OCI-LY1 (cell line): ENCODE measurements around the gene SCRN2.

Experiments used
- H2AFZ ChIP-seq: fragments of 200-600 bp; sonication (generic), shearing (Covaris generic); 2 replicates; pipeline ENCODE4 v1.6.0; 2014; ENCODE audit warnings: antibody characterized with exemption, mild to moderate bottlenecking, low read length
- H3F3A ChIP-seq: fragments of 200-600 bp; sonication (generic), shearing (Covaris generic); 2 replicates; pipeline ENCODE4 v1.6.0; 2014; ENCODE audit warnings: mild to moderate bottlenecking, antibody characterized with exemption, low read length, moderate library complexity; ENCODE audit not compliant: insufficient read depth
- H3K27ac ChIP-seq: fragments of 200-600 bp; sonication (generic); 2 replicates; pipeline ENCODE4 v1.5.1; 2014; ENCODE audit warnings: low read length, mixed run types, mild to moderate bottlenecking, low read depth; ENCODE audit not compliant: poor library complexity, severe bottlenecking
- H3K27me3 ChIP-seq: fragments of 200-600 bp; sonication (generic); 2 replicates; pipeline ENCODE4 v1.6.0; 2014; ENCODE audit warnings: antibody characterized with exemption, mild to moderate bottlenecking, low read length, moderate library complexity; ENCODE audit not compliant: insufficient read depth
- H3K36me3 ChIP-seq: fragments of 200-600 bp; sonication (generic); 2 replicates; pipeline ENCODE4 v1.6.1; 2014; ENCODE audit warnings: mild to moderate bottlenecking, antibody characterized with exemption, low read length, moderate library complexity, mixed read lengths; ENCODE audit not compliant: insufficient read depth
- H3K4me1 ChIP-seq: fragments of 200-600 bp; sonication (generic); 2 replicates; pipeline ENCODE4 v1.5.1; 2014; ENCODE audit warnings: mild to moderate bottlenecking, low read length, moderate library complexity; ENCODE audit not compliant: insufficient read depth, severe bottlenecking
- H3K4me2 ChIP-seq: fragments of 200-600 bp; sonication (generic), shearing (Covaris generic); 2 replicates; pipeline ENCODE4 v1.6.1; 2014; ENCODE audit warnings: low read length
- H3K4me3 ChIP-seq: fragments of 200-600 bp; sonication (generic); 2 replicates; pipeline ENCODE4 v1.5.1; 2014; ENCODE audit warnings: low read length, low read depth, mild to moderate bottlenecking, mixed read lengths; ENCODE audit not compliant: poor library complexity, severe bottlenecking
- H3K79me2 ChIP-seq: fragments of 200-600 bp; shearing (Covaris generic); 2 replicates; pipeline ENCODE4 v1.6.1; 2016; ENCODE audit warnings: mixed run types, low read length, mixed read lengths; ENCODE audit not compliant: insufficient read depth
- H3K9ac ChIP-seq: fragments of 200-600 bp; sonication (generic), shearing (Covaris generic); 2 replicates; pipeline ENCODE4 v1.6.1; 2014; ENCODE audit warnings: mild to moderate bottlenecking, low read length, mixed read lengths
- H3K9me2 ChIP-seq: fragments of 200-600 bp; sonication (generic), shearing (Covaris generic); 2 replicates; pipeline ENCODE4 v1.6.1; 2014; ENCODE audit warnings: low read depth, mild to moderate bottlenecking, low read length, mixed read lengths
- H3K9me3 ChIP-seq: fragments of 200-600 bp; shearing (Covaris generic); 2 replicates; pipeline ENCODE4 v1.6.1; 2014; ENCODE audit warnings: low read length, mixed read lengths
- H4K20me1 ChIP-seq: fragments of 200-600 bp; sonication (generic), shearing (Covaris generic); 2 replicates; pipeline ENCODE4 v1.6.0; 2016; ENCODE audit warnings: mild to moderate bottlenecking, low read length; ENCODE audit not compliant: insufficient read depth
- EZH2 ChIP-seq: fragments of 200-600 bp; sonication (generic), shearing (Covaris generic); IDR thresholded peaks from 2 replicates; pipeline ENCODE4 v1.8.0; 2017; ENCODE audit warnings: borderline replicate concordance, mixed run types, mild to moderate bottlenecking, antibody characterized with exemption, low read length, moderate library complexity, mixed read lengths
- TF ChIP-seq, protein P1 (sequence below): fragments of 200-600 bp; sonication (generic), shearing (Covaris generic); IDR thresholded peaks from 2 replicates; pipeline ENCODE4 v1.5.1; 2017; ENCODE audit warnings: mild to moderate bottlenecking, antibody characterized with exemption, low read length, moderate library complexity, mixed read lengths

Gene SCRN2

GRCh38 chr17:47875011-47875985, 34.2 kb upstream of the SCRN2 start:
- H3K4me1 ChIP-seq: no peaks in the 10 kb centered on the region
- H3K9ac ChIP-seq: no peak overlapping the region
- no peak for TF ChIP-seq EZH2
- TF ChIP-seq, protein P1, sequence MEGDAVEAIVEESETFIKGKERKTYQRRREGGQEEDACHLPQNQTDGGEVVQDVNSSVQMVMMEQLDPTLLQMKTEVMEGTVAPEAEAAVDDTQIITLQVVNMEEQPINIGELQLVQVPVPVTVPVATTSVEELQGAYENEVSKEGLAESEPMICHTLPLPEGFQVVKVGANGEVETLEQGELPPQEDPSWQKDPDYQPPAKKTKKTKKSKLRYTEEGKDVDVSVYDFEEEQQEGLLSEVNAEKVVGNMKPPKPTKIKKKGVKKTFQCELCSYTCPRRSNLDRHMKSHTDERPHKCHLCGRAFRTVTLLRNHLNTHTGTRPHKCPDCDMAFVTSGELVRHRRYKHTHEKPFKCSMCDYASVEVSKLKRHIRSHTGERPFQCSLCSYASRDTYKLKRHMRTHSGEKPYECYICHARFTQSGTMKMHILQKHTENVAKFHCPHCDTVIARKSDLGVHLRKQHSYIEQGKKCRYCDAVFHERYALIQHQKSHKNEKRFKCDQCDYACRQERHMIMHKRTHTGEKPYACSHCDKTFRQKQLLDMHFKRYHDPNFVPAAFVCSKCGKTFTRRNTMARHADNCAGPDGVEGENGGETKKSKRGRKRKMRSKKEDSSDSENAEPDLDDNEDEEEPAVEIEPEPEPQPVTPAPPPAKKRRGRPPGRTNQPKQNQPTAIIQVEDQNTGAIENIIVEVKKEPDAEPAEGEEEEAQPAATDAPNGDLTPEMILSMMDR: no peak
- no peaks in the 10 kb centered on the region for H3K79me2 ChIP-seq
- no peak overlapping the region for H3K4me3 ChIP-seq
- no peaks in the 10 kb centered on the region for H4K20me1 ChIP-seq
- H3K27ac ChIP-seq: no peak overlapping the region
- H3K27me3 ChIP-seq: no peaks in the 10 kb centered on the region; the same call in 1 of the 2 replicates
- no peak overlapping the region for H3K4me2 ChIP-seq
- H2AFZ ChIP-seq: no peak overlapping the region
- no peaks in the 10 kb centered on the region for H3K9me2 ChIP-seq
- no peaks in the 10 kb centered on the region for H3F3A ChIP-seq
- H3K9me3 ChIP-seq: no peaks in the 10 kb centered on the region
- no peaks in the 10 kb centered on the region for H3K36me3 ChIP-seq

- no peak overlapping the region for H3K4me3 ChIP-seq
- TF ChIP-seq, protein P1: no peak
- no peak for TF ChIP-seq EZH2
- H3K27ac ChIP-seq: no peak overlapping the region
- H3K9ac ChIP-seq: no peak overlapping the region
- no peaks in the 10 kb centered on the region for H3F3A ChIP-seq
- H3K4me2 ChIP-seq: no peak overlapping the region
- no peaks in the 10 kb centered on the region for H3K9me3 ChIP-seq
- no peak overlapping the region for H2AFZ ChIP-seq
- H3K27me3 ChIP-seq: peaks cover 9% of the 10 kb centered on the region
- no peaks in the 10 kb centered on the region for H3K36me3 ChIP-seq
- no peaks in the 10 kb centered on the region for H3K79me2 ChIP-seq
- no peaks in the 10 kb centered on the region for H3K4me1 ChIP-seq
- H3K9me2 ChIP-seq: no peaks in the 10 kb centered on the region
- H4K20me1 ChIP-seq: no peaks in the 10 kb centered on the region
These were observed 32.4 kb upstream of the SCRN2 start for GRCh38 chr17:47873200-47874090.

DNA sequence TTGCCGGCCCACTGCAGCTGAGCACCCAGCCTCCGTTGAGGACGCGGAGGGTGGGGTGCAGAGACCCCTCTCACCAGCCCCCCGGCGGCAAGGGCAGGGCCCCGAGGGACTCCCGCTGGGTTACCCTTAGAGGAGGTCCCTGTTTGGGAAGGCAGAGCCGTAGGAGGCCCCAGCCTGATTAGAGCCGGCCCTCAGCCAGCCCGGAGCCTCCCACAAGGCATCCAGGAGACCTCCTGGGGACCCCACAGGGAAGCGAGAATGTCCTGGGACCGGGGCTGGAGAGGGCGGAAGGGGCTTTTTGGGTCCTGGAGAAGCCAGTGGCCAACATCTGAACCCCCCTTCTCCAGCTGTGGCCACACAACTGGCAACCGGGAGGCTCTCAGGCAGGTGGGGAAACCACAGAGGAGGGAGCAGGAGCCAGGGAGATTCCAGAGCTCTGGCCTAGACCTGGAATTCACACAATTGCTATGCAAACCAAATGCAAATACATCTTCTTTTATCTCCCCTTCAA, 31.6 kb upstream of the SCRN2 start:
- no peaks in the 10 kb centered on the region for H3K79me2 ChIP-seq
- no peaks in the 10 kb centered on the region for H3K9me2 ChIP-seq
- H4K20me1 ChIP-seq: no peaks in the 10 kb centered on the region
- no peaks in the 10 kb centered on the region for H3K4me1 ChIP-seq
- no peaks in the 10 kb centered on the region for H3K36me3 ChIP-seq
- H3F3A ChIP-seq: no peaks in the 10 kb centered on the region
- peaks cover 10% of the 10 kb centered on the region for H3K27me3 ChIP-seq
- H3K4me2 ChIP-seq: no peak overlapping the region
- H3K4me3 ChIP-seq: no peak overlapping the region
- no peak overlapping the region for H3K9ac ChIP-seq
- H3K27ac ChIP-seq: no peak overlapping the region
- no peaks in the 10 kb centered on the region for H3K9me3 ChIP-seq
- no peak overlapping the region for H2AFZ ChIP-seq
- TF ChIP-seq EZH2: no peak
- TF ChIP-seq, protein P1: no peak
